Tibial artery (tissue), 4 donors: ENCODE data around the gene CPTP.
A peak's percentile ranks its signal among the peaks of the same experiment; 100 is the strongest.

Experiments used
- DNase-seq, 2 donors: peaks; one replicate each; pipeline ENCODE4 v3.0.0-alpha.2; 2019
- H3K27ac ChIP-seq, 2 donors: fragments of 200-600 bp; sonication (generic) in 1 of 2; 1 replicate in 1 of 2; 2 replicates in 1 of 2; pipeline ENCODE4 v1.5.1; 2018 to 2019; ENCODE audit warnings: mild to moderate bottlenecking in 1 of 2
- H3K27me3 ChIP-seq, 2 donors: fragments of 200-600 bp; sonication (generic) in 1 of 2; one replicate each; pipeline versions ENCODE4 v1.5.1 to v1.6.0; 2016 to 2019
- H3K36me3 ChIP-seq, 3 donors: fragments of 200-600 bp; sonication (generic) in 2 of 3; one replicate each; pipeline ENCODE4 v1.5.1; 2016 to 2019; ENCODE audit warnings: mild to moderate bottlenecking in 2 of 3
- H3K4me1 ChIP-seq, 4 donors: fragments of 200-600 bp; sonication (generic) in 2 of 4; 1 replicate in 3 of 4; 2 replicates in 1 of 4; pipeline ENCODE4 v1.5.1; 2016 to 2019
- H3K4me3 ChIP-seq, 2 donors: fragments of 200-600 bp; sonication (generic) in 1 of 2; 1 replicate in 1 of 2; 2 replicates in 1 of 2; pipeline ENCODE4 v1.5.1; 2018 to 2019; ENCODE audit warnings: mild to moderate bottlenecking in 2 of 2
- H3K9me3 ChIP-seq, 3 donors: fragments of 200-600 bp; sonication (generic) in 1 of 3; one replicate each; pipeline ENCODE4 v1.5.1; 2016 to 2019
- intact Hi-C: fragments of 100-400 bp; cut with DNase I; formaldehyde crosslinking; loops from one replicate; pipeline ENCODE4 v1.15.0; 2023; ENCODE audit warnings: low total_unique reads
- TF ChIP-seq, protein P1 (sequence below), 2 experiments: fragments of 200-600 bp in 1 of 2; fragments of 450-650 bp in 1 of 2; IDR thresholded peaks; one replicate each; pipeline ENCODE4 v1.5.1; 2017 to 2019; ENCODE audit warnings: antibody characterized with exemption in 2 of 2, mild to moderate bottlenecking in 1 of 2, moderate library complexity in 1 of 2

CPTP gene

DNA sequence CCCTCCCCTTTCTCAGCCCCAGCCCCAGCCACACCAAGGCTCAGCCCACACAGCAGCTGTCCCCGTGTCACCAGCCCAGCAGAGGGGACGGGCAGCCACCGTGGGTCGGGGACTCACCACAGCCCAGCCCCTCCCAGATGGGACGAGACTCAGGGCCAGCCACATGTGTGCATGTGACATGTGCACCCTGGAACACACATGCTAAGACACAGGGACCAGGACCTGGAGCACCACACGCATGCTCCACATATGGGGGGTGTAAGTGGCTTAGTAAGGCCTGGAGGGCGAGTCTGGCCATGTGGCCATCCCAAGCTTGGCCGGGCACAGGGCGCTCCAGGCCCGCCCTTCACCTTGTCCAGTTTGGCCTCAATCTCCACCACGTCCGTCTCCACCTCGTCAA, 20.9 kb upstream of the CPTP start:
- Histone ChIP-seq H3K4me3 (no peak overlapping the region), H3K27ac (no peak overlapping the region), H3K36me3 (peaks cover 0 to 18% (median 0%) of the 10 kb centered on the region in 3 donors), H3K4me1 (peaks cover 0 to 39% (median 36%) of the 10 kb centered on the region in 4 donors), H3K27me3 (no peaks in the 10 kb centered on the region), H3K9me3 (no peaks in the 10 kb centered on the region)
- no peak for DNase-seq
- intact Hi-C loops = no loop called here
- TF ChIP-seq, protein P1, sequence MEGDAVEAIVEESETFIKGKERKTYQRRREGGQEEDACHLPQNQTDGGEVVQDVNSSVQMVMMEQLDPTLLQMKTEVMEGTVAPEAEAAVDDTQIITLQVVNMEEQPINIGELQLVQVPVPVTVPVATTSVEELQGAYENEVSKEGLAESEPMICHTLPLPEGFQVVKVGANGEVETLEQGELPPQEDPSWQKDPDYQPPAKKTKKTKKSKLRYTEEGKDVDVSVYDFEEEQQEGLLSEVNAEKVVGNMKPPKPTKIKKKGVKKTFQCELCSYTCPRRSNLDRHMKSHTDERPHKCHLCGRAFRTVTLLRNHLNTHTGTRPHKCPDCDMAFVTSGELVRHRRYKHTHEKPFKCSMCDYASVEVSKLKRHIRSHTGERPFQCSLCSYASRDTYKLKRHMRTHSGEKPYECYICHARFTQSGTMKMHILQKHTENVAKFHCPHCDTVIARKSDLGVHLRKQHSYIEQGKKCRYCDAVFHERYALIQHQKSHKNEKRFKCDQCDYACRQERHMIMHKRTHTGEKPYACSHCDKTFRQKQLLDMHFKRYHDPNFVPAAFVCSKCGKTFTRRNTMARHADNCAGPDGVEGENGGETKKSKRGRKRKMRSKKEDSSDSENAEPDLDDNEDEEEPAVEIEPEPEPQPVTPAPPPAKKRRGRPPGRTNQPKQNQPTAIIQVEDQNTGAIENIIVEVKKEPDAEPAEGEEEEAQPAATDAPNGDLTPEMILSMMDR (IDR thresholded peaks at IDR 0.05) = no peak

DNA sequence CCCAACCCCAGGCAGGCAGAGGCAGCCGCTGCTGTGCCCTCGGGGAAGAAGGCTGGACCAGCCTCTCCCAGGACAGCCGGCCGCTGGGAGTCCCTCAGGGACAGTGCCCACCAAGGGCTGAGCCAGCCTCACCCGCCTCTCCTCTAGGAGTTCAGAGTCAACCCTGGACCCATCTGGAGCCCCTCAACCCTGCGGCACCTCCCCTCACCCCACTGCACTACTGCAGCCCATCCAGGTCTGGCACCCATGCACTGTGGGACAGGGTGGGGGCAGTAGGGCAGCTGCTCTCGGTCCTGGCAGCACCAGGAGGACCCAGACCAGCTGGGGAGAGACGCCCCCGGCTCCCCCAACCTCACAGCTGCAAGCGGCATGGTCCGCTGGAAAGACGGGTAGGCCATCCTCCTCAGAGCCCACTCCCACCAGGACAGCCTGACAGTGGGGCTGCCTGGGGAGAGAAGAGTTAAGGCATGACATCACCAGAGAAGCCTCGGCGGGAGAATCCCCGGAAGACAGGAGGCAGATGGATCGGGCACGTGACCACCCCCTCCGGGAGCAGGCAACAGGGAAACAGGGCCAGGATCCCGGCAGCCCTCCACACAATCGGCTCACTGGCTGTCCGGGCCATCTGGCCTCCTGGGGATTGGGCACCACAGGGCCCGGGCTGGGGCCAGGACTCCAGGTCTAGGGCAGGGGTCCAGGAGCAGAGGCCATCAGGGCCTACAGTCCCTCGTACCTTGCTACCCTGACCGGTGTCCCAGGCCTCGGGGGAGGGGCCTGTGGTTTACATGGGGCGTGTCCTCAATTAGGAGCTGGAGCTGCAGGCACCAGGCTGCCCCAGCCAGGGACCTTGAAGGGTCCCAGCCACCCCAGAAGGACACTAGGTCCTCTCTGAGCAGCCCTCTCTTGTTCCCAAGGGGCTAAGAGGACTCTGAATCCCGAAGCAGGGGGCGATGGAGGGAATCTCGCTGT, 20.0 kb upstream of the CPTP start:
- peaks cover 0 to 47% (median 45%) of the 10 kb centered on the region in 4 donors for H3K4me1 ChIP-seq
- H3K27ac ChIP-seq = peak overlapping the region; percentile 21 to 46
- H3K36me3 ChIP-seq = peaks cover 0 to 9% (median 0%) of the 10 kb centered on the region in 3 donors
- TF ChIP-seq, protein P1 (IDR thresholded peaks at IDR 0.05) = no peak
- intact Hi-C loops = no loop called here
- H3K4me3 ChIP-seq = peak overlapping the region; percentile 80 to 94
- peak; percentile 79 to 84 for DNase-seq
- H3K9me3 ChIP-seq = no peaks in the 10 kb centered on the region
- no peaks in the 10 kb centered on the region for H3K27me3 ChIP-seq

DNA sequence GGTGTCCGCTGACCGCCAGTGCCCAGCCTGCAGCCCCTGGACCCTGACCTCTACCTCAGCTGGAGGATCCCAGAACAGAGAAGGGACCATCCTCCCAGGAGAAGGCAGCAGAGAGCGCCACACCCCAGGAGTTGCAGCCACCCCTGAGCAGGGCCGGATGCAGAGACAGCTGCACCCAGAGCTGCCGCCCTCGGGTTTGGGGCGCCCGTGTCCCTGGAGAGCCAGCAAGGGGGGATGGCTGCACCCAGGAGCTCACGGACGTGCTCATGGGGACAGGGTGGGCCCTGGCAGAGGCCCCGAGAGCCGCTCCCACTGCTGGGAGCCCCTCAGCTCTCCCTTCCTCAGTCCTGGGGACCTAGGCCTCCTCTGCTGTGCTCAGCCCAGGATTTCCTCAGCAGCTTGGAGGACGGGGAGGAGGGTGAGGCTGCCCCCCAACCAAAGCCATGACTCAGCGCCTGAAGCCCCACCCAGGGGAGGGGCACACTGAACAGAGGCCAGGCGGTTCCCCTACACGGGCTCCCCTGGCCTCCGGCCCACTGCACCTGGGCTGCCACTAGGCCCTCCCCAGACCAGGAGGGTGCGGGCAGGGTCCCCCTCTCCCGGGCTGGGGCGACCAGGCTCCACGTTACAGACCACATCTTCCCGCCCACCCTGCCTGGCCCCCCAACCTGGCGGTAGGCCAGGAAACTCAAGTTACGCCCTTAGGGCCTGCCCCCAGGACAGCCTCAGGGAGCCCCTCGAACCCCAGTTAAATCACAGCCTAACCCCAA, 19.1 kb upstream of the CPTP start:
- intact Hi-C loops = no loop called here
- TF ChIP-seq, protein P1 (IDR thresholded peaks at IDR 0.05) = no peak
- H3K4me3 ChIP-seq = peak overlapping the region; percentile 80 to 94
- H3K36me3 ChIP-seq = peaks cover 0 to under 1% (median under 1%) of the 10 kb centered on the region in 3 donors
- no peaks in the 10 kb centered on the region for H3K9me3 ChIP-seq
- peaks cover 0 to 56% (median 49%) of the 10 kb centered on the region in 4 donors for H3K4me1 ChIP-seq
- H3K27ac ChIP-seq = peak overlapping the region; percentile 21 to 46
- peak; percentile 77 to 82 for DNase-seq
- no peaks in the 10 kb centered on the region for H3K27me3 ChIP-seq

DNA sequence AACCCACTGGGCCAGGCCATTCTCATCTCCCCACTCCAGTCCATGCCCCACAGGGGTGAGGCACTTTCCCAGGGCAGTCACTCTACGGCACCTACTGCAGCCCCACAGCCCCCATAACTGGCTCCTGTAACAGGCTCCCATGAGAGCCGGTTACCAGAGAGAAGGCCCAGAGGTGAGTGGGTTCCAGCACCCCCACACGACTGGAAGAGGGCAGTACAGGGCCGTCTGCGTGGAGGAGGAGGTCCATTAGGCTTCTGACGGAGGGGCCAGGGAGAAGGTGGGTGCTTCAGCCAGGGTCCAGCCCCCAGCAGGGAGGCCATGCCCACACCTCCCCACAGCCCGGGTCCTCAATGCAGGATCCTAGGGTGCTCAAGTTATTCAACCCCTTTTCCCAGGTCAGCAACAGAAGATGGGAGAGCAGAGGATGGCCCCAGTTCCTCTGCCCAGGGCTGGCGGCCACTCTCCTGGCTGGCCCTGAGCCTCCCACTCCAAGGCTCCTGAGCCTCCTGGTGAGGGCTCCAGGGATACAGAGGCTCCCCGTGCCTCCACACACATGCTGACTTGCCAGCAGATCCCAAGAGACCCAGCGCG, 18.4 kb upstream of the CPTP start:
- intact Hi-C loops = no loop called here
- H3K4me3 ChIP-seq = peak overlapping the region; percentile 80 to 94
- H3K4me1 ChIP-seq = peaks cover 0 to 58% (median 49%) of the 10 kb centered on the region in 4 donors
- TF ChIP-seq, protein P1 (IDR thresholded peaks at IDR 0.05) = no peak
- no peak for DNase-seq
- no peaks in the 10 kb centered on the region for H3K27me3 ChIP-seq
- peak overlapping the region in 1 of 2 donors; percentile 46 for H3K27ac ChIP-seq
- peaks cover 6 to 8% (median 6%) of the 10 kb centered on the region in 3 donors for H3K36me3 ChIP-seq
- no peaks in the 10 kb centered on the region for H3K9me3 ChIP-seq

DNA sequence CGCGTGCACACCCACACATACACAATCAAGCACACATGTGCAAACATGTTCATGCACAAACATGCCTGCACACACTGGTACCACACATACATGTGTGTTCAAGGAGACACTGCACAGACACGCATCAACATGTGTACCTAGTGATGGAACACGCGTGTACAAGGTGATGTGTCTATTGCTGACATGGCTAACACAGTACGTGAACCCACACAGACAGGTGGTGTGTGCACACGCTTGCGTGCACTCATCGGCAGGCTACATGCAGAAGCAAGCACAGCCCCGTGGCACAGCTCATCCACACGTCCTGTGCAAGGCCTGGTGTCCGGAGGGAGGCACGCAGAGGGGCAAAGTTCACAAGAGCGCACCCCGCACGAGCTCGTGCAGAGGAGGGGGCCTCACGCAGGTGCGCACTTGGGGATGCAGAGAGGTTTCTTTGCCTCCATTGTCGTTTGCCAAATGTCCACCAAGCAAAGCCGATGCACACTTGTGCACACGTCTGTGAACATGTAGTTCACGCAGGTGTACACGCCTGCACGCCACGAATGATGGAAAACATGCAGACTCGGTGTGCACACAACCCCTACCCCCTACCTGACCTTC, 17.8 kb upstream of the CPTP start:
- intact Hi-C loops = no loop called here
- Histone ChIP-seq H3K9me3 (no peaks in the 10 kb centered on the region), H3K27me3 (no peaks in the 10 kb centered on the region), H3K4me1 (peaks cover 0 to 58% (median 49%) of the 10 kb centered on the region in 4 donors), H3K4me3 (peak overlapping the region; percentile 80 to 94), H3K27ac (peak overlapping the region; percentile 92 to 97), H3K36me3 (peaks cover 11 to 14% (median 12%) of the 10 kb centered on the region in 3 donors)
- TF ChIP-seq, protein P1 (IDR thresholded peaks at IDR 0.05) = no peak
- no peak for DNase-seq
